KMS-11 (cell line): ENCODE data around the gene CGB8.

Experiments used
- H2AFZ ChIP-seq: fragments of 200-600 bp; sonication (generic); 2 replicates; pipeline ENCODE4 v1.6.1; 2016; ENCODE audit warnings: antibody characterized with exemption, mixed run types, low read depth
- H3K27ac ChIP-seq: fragments of 200-600 bp; sonication (generic); 2 replicates; pipeline ENCODE4 v1.6.1; 2016; ENCODE audit warnings: mild to moderate bottlenecking, mixed run types
- H3K27me3 ChIP-seq: fragments of 200-600 bp; sonication (generic); 2 replicates; pipeline ENCODE4 v1.6.1; 2017; ENCODE audit warnings: mild to moderate bottlenecking, low read depth, mixed run types, moderate library complexity; ENCODE audit not compliant: insufficient read depth
- H3K36me3 ChIP-seq: fragments of 200-600 bp; sonication (generic); 2 replicates; pipeline ENCODE4 v1.6.1; 2017; ENCODE audit warnings: mild to moderate bottlenecking, mixed run types; ENCODE audit not compliant: insufficient read depth
- H3K4me1 ChIP-seq: fragments of 200-600 bp; sonication (generic); 2 replicates; pipeline ENCODE4 v1.6.1; 2016; ENCODE audit warnings: mild to moderate bottlenecking, low read depth, mixed run types; ENCODE audit not compliant: poor library complexity, severe bottlenecking
- H3K4me2 ChIP-seq: fragments of 200-600 bp; sonication (generic); 2 replicates; pipeline ENCODE4 v1.7.0; 2016; ENCODE audit warnings: mild to moderate bottlenecking, mixed run types
- H3K4me3 ChIP-seq: fragments of 200-600 bp; sonication (generic); IDR thresholded peaks from 2 replicates; pipeline ENCODE4 v1.6.1; 2017; ENCODE audit warnings: low read depth, low read length, mixed read lengths; ENCODE audit not compliant: insufficient read depth
- H3K79me2 ChIP-seq: fragments of 200-600 bp; sonication (generic); 2 replicates; pipeline ENCODE4 v1.6.1; 2016; ENCODE audit warnings: low read depth, mixed run types; ENCODE audit not compliant: insufficient read depth
- H3K9ac ChIP-seq: fragments of 200-600 bp; sonication (generic); 2 replicates; pipeline ENCODE4 v1.6.1; 2016; ENCODE audit warnings: mild to moderate bottlenecking, mixed run types
- H4K20me1 ChIP-seq: fragments of 200-600 bp; sonication (generic); 2 replicates; pipeline ENCODE4 v1.6.1; 2016; ENCODE audit warnings: mild to moderate bottlenecking, mixed run types; ENCODE audit not compliant: insufficient read depth
- TF ChIP-seq, protein P1 (sequence below): fragments of 200-600 bp; sonication (generic); conservative IDR thresholded peaks from 2 replicates; pipeline ENCODE4 v1.6.1; 2017; ENCODE audit warnings: low read depth, mild to moderate bottlenecking, antibody characterized with exemption, low read length, moderate library complexity, mixed read lengths

The CGB8 gene

GRCh38 chr19:49014123-49014869 lies 34.6 kb downstream of the CGB8 start:
- Histone ChIP-seq H3K36me3 (no peaks in the 10 kb centered on the region), H3K9ac (no peak overlapping the region), H3K27ac (no peak overlapping the region), H3K4me2 (no peak overlapping the region), H3K4me3 (no peak overlapping the region), H4K20me1 (no peaks in the 10 kb centered on the region), H3K4me1 (no peaks in the 10 kb centered on the region), H3K79me2 (no peaks in the 10 kb centered on the region), H2AFZ (no peak overlapping the region), H3K27me3 (peaks cover 13% of the 10 kb centered on the region)
- TF ChIP-seq, protein P1, sequence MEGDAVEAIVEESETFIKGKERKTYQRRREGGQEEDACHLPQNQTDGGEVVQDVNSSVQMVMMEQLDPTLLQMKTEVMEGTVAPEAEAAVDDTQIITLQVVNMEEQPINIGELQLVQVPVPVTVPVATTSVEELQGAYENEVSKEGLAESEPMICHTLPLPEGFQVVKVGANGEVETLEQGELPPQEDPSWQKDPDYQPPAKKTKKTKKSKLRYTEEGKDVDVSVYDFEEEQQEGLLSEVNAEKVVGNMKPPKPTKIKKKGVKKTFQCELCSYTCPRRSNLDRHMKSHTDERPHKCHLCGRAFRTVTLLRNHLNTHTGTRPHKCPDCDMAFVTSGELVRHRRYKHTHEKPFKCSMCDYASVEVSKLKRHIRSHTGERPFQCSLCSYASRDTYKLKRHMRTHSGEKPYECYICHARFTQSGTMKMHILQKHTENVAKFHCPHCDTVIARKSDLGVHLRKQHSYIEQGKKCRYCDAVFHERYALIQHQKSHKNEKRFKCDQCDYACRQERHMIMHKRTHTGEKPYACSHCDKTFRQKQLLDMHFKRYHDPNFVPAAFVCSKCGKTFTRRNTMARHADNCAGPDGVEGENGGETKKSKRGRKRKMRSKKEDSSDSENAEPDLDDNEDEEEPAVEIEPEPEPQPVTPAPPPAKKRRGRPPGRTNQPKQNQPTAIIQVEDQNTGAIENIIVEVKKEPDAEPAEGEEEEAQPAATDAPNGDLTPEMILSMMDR: no peak

- Histone ChIP-seq H3K79me2 (no peaks in the 10 kb centered on the region), H3K27me3 (no peaks in the 10 kb centered on the region), H3K4me2 (no peak overlapping the region), H3K4me1 (no peaks in the 10 kb centered on the region), H2AFZ (no peak overlapping the region), H3K9ac (no peak overlapping the region), H3K27ac (no peak overlapping the region), H3K36me3 (peaks cover 6% of the 10 kb centered on the region; the same call in 1 of the 2 replicates), H4K20me1 (no peaks in the 10 kb centered on the region), H3K4me3 (no peak overlapping the region)
- TF ChIP-seq, protein P1: no peak
Measured at GRCh38 chr19:49011194-49011593, 37.7 kb downstream of the CGB8 start.

- Histone ChIP-seq H3K4me2 (no peak overlapping the region), H2AFZ (no peak overlapping the region), H3K27ac (no peak overlapping the region), H4K20me1 (no peaks in the 10 kb centered on the region), H3K4me1 (no peaks in the 10 kb centered on the region), H3K79me2 (no peaks in the 10 kb centered on the region), H3K9ac (no peak overlapping the region), H3K27me3 (no peaks in the 10 kb centered on the region), H3K36me3 (peaks cover 7% of the 10 kb centered on the region; the same call in 1 of the 2 replicates), H3K4me3 (no peak overlapping the region)
- TF ChIP-seq, protein P1: no peak
Measured at GRCh38 chr19:49010453-49010852, 38.5 kb downstream of the CGB8 start.

DNA sequence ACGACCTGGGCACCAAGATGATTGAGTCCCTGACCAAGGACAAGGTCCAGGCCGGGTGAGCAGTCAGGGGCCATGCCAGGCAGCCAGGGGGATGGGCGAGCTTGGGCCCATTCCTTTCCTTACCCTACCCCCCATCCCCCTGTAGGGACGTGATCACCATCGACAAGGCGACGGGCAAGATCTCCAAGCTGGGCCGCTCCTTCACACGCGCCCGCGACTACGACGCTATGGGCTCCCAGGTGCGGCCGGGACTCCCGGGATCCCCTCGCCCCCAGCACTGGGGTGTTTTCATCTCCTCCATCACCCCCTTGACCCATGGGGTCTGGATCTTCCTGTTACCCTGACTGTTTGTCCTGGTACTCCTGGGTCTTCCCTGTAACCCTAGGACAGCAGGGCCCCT lies 39.1 kb downstream of the CGB8 start:
- no peaks in the 10 kb centered on the region for H3K4me1 ChIP-seq
- H3K27me3 ChIP-seq: no peaks in the 10 kb centered on the region
- H3K79me2 ChIP-seq: no peaks in the 10 kb centered on the region
- H3K4me3 ChIP-seq: no peak overlapping the region
- peaks cover 7% of the 10 kb centered on the region; the same call in 1 of the 2 replicates for H3K36me3 ChIP-seq
- no peak overlapping the region for H2AFZ ChIP-seq
- no peaks in the 10 kb centered on the region for H4K20me1 ChIP-seq
- H3K4me2 ChIP-seq: no peak overlapping the region
- TF ChIP-seq, protein P1: no peak
- no peak overlapping the region for H3K9ac ChIP-seq
- H3K27ac ChIP-seq: no peak overlapping the region
